Stimulated activated CD8-positive, alpha-beta memory T cell treated with anti-CD3 and anti-CD28 coated beads, Interleukin-4, amount 100 ng/mL, for 1 hour (primary cell): ENCODE results near the gene EEF1B2.
"Not testable (repeated sequence)": the region's sequence is repeated elsewhere in the genome, so short reads cannot be mapped to it uniquely, and the experiment has no call there.

Experiments
- DNase-seq, 2 donors: peaks; one replicate each; pipeline ENCODE4 v3.0.0-alpha.2; 2020; ENCODE audit warnings: low read depth in 2 of 2, low spot score in 1 of 2

The EEF1B2 gene

GRCh38 chr2:206159346-206160124, at the start of gene EEF1B2, which contains the start of gene NDUFS1:
Gene EEF1B2, plus strand, starts transcription at chr2:206159895. Its CDS starts 85 bp downstream, at chr2:206159980.
Gene NDUFS1, minus strand, starts transcription at chr2:206159444. Its CDS starts 5,766 bp downstream, at chr2:206153678.
- peak; percentile 94 for DNase-seq

- DNase-seq: no peak
Observed at GRCh38 chr2:206112108-206112507, 47.6 kb upstream of the EEF1B2 start.

DNA sequence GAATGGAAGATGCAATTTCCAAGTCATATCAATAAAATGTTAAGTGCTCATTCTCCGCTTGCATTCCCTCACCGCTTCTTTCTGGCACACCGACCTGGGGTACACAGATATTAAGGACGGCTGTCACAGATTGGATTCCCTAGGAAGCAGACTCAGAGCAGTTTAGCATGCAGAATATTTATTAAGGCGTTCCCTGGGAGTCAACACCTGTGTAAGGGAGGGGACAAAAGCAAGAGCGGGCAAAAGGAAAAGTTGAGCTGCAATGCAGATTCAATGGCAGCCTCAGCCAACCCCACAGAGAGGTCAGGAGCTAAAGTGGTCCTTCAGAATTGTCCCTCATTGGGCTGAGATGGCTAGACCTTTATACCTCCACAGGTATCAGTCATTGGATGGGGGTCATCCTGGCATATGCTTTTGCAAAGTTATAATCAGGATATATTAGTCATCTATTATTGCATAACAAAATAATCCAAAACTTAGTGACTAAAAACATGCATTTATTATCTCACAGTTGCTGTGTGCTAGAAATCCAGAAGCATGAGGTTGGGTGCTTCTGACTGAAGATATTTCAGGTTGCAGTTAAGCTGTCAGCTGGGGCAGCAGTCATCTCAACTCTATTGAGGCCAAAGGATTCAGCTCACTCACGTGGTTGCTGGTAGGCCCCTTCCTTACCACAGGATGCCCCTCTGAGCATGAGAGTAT, 46.7 kb upstream of the EEF1B2 start:
- no peak for DNase-seq

DNA sequence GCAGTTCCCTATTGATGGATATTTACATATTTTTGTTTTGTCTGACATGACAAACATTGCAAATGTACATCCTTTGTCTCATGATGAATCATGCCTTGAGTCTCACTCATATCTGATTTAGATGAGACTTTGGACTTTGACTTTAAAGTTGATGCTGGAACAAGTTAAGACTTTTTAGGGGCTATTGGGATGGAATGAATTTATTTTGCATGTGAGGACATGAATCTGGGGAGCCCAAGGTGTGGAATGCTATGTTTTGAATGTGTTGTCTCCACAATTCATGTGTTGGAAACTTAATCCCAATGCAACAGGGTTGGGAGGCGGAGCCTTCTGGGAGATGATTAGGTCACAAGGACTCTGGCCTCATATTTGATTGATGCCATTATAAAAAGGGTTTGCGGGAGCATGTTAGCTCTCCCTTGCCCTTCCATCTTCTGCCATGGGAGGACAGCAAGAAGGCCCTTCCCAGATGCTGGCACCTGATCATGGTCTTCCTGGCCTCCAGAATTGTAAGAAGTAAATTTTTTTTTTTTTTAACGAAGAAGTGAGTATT, 44.6 kb upstream of the EEF1B2 start:
- no peak for DNase-seq

GRCh38 chr2:206116278-206116677, 43.4 kb upstream of the EEF1B2 start:
- no peak for DNase-seq

- DNase-seq: not testable (repeated sequence)
Observed at GRCh38 chr2:206122569-206122968, 37.1 kb upstream of the EEF1B2 start.

DNA sequence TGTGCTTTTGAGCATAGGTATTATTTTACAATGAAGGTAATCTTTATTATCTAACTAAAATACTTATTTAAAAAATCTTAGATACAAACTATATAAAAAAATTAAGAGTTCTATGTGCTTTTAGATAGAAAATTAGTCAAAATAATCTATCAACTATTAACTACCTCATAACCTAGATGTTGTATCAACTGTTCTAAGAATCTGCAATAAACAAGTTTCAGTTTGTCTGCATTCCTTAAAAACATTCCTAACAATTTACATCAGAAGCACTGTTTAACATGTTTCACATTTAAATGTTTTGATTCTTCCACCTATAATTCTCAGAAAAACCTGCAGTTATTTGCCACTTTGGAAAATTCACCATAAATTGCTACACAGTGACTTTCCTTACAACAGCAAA, 33.8 kb upstream of the EEF1B2 start:
- DNase-seq: no peak

- DNase-seq: no peak
Observed at GRCh38 chr2:206127656-206128055, 32.0 kb upstream of the EEF1B2 start.

DNA sequence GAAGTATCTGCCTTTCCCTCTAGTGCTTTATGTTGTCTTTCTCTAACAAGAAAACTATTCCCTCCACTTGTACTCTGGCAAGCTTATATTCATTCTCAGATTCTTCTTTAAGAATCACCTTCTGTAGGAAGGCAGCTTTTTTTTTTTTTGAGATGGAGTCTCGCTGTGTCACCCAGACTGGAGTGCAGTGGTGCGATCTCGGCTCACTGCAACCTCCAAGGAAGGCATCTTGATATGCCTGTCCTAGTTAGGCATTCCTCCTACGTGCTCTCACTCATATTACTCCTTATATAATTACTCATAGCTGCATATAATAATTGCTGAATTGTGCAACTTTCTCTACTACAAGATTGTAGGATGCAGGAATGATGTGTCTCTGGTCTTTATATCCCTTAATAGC, 16.2 kb upstream of the EEF1B2 start:
- no peak for DNase-seq

DNA sequence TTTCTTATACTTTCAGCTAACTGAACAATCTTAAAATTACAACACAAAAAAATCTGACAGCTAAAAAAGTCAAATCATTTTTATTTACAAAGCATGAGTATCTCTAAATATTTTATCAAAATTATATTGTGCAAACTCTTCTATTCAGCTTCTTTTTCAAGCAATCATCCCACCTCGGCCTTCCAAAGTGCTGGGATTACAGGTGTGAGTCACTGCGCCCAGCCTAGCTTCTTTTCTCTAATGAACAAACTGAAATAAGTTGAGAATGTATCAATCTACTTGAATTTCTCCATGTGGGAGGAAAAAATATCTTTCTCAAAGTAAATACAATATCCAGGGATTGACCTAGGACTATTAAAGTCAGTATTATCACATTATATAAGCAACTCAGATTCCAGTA, 15.3 kb upstream of the EEF1B2 start:
- DNase-seq: no peak

GRCh38 chr2:206145665-206146064, 14.0 kb upstream of the EEF1B2 start:
- no peak for DNase-seq

DNA sequence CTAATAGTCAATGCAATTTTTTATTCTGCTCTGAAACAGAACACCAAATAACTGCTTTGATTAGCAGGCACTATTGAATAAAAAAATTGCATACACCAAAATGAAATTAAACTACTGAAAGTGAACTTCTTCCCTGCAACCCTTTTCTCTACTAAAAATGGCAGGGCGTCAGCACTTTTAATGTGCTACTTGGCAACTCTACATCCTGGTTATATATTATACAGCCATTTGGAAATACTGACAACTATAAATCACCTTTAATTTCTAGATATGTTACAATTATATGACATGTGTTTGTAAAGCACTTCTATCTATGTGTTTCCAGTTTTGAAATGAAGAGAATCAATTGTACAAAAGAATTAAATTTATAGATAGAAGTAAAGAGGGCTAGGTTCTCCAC, 10.4 kb upstream of the EEF1B2 start:
- DNase-seq: no peak

GRCh38 chr2:206150168-206150567, 9.5 kb upstream of the EEF1B2 start:
- no peak for DNase-seq

DNA sequence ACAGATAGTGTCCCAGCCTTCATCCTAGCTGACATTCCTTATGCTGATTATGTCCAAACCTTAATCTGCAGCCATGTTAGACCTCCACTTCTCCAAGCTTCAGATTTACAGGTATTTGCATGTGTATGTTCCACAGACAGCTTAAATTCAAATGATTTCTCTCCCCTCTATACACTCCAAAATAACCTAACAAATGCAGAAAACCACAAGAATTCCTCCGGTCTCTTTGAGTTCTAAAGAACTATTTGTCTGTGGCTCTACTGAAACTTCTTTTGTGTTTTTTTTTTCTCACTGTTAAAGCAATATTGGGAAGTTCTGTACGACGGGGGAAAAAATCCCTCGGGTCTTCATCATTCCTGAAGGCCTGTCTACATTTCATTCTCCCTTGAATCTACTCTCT, 9.1 kb upstream of the EEF1B2 start:
- DNase-seq: no peak

- no peak for DNase-seq
Observed at GRCh38 chr2:206154197-206154596, 5.5 kb upstream of the EEF1B2 start.

- not testable (repeated sequence) for DNase-seq
Observed at GRCh38 chr2:206157014-206157413, 2.7 kb upstream of the EEF1B2 start.

DNA sequence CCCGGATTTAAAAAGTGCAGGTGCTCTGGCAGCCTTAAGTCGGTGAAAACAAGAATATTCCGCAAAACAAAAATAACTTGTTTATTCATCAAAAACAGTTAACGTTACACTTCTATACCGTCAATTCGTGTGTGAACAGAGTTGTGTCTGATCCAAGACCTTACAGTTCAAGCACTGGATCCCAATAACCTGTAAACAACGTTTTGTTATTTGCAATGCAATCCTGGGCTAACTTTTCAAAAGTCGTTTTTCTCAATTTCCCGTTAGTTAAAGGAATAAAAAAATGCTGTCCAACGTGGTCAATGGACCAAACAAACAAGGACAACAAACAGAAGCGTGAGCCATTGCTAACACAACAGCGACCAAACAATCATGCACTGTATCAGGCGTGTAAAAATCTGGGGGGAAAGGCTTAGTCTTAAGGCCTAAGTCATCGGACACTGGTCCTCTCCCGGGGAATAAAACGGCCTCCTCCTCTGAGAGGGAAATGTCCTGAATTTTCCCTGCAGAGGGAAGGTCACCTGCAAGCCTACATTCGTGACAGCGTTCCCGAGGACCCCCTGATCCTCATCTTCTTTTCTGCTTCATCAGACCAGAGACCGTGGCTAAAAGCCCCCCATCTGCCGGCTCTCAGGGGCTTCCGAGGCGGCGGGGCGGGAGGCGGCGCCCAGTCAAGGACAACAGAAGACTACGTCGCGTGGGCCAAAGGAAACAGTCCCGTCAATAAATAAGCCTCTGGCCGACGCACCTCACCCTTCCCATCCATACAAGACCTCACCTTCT, 941 bp upstream of the EEF1B2 start:
- DNase-seq: no peak

- DNase-seq: no peak
Observed at GRCh38 chr2:206160125-206160806, 571 bp downstream of the EEF1B2 start.

GRCh38 chr2:206160807-206161179, 1.1 kb downstream of the EEF1B2 start:
- no peak for DNase-seq

- DNase-seq: not testable (repeated sequence)
Observed at GRCh38 chr2:206162401-206162800, 2.7 kb downstream of the EEF1B2 start.
